OCI-M1 (cell line): ENCODE results near the gene COL15A1.

Source experiments
- DNase-seq: peaks from one replicate; lab custom pipeline; 2025; lab: John Stamatoyannopoulos, UW

The COL15A1 gene

DNA sequence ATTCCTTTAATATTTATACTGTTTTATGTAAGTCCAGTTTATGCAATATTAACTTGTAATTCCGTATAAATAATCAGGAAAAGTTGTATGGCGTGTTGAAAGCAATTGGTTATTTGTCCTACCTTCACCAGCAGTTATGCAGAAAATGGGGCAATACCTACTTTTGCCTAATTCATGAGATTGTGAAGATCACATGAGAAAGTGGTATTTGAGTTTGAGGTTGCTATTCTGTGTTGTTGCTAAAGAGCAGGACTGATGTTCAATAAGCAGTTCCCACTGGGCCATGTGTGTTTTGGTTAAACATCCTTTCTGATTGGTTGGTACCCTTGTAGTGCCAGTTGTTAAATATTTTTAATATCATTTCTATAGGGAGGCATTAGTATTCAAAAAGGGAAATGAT is 164.4 kb downstream of the COL15A1 start:
- peak; percentile 36 for DNase-seq

GRCh38 chr9:99109522-99109921 is 165.8 kb downstream of the COL15A1 start:
- DNase-seq: peak; percentile 89

DNA sequence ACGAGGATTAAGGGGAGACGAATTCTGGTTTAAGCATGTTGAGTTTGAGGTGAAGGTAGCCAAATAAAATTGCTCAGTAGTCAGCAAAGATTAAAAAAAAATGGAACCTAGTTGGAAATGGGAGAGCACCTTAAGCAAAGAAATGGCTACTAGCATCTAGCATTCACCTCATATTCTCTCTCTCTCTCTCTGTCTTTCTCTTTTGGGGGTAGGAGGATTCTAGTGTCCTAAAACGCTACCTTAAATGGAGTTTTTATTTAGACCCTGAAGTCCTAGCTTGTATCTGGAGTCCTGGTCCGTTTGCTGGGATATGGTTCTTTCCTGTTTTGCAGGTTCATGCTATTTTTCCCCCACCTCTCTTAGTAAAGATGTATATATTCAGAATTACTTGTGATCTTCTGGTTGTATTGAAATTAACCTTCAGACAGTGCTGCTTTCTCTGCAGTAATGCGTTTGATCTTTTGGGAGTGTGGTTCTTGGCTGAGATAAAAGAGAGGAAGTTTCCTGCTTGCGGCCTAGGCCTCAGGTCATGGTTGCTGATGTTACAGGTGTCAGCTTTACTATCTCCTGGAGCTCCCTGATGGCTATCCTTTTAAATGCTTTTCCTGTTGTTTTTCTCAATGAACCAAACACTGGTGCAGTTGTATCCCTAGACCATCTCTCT is 169.2 kb downstream of the COL15A1 start:
- peak; percentile 52 for DNase-seq

GRCh38 chr9:99113414-99114048 is 169.8 kb downstream of the COL15A1 start:
- DNase-seq: peak; percentile 36

DNA sequence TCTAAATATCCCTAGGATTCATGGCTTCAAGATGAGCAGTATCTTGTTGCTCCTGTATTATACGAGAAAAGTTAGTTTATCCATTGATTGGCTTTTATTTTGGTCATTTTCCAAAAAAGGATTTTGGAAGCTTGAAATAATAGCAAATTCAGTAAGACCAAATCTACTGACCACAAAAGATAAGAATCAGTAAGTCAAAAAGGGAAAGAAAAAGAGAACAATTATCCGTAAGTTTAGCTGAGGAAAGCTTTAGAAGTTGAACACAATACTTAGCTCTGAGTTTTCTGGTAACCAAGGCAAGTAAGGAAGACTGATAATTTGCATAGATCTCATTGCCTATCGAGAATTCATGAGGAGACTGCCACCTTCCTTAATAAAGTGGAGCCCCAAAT is 170.3 kb downstream of the COL15A1 start:
- peak; percentile 33 for DNase-seq

DNA sequence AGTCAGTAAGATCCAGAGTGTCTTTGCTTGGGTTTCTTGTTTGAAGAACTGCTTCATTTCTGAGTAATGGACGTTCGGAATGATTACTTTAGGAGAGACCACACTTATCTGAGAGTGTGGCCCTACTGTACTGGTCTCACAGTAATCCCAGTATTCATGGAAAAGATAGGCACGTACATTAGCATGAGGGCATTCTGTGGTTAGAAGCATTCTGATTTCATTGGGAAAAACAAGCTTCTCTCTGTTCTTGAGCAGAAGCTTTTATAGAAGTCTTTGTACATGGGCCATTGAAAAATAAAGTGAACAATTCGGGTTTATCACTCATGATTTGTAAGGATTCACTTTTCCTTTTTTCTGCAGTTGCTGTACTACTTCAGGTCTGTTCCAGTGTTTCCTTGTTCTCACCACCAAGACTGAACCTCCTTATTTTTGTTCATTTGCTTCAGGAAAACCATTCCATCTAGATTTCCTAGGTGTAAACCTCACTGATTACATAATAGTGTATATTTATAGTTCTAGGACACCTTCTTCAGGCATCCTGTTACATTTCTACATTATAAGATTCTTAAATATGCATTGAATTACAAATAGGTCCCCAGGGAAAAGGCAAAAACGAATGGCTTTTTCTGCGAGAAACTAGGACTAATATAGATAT is 171.3 kb downstream of the COL15A1 start:
- no peak for DNase-seq

- no peak for DNase-seq
Measured at GRCh38 chr9:99116003-99116411, 172.3 kb downstream of the COL15A1 start.

- DNase-seq: peak; percentile 53
Measured at GRCh38 chr9:99118782-99119466, 175.2 kb downstream of the COL15A1 start.

- DNase-seq: no peak
Measured at GRCh38 chr9:99119976-99120655, 176.4 kb downstream of the COL15A1 start.
